Measurements from ENCODE around the gene CHAC1. TPM values are rescaled to one million over a fixed set of nuclear protein-coding genes. Genes with fewer than 3 reads are reported as not detected.

The CHAC1 gene
- total RNA-seq, 1 experiment from 2014 or later: 8.6 TPM

DNA sequence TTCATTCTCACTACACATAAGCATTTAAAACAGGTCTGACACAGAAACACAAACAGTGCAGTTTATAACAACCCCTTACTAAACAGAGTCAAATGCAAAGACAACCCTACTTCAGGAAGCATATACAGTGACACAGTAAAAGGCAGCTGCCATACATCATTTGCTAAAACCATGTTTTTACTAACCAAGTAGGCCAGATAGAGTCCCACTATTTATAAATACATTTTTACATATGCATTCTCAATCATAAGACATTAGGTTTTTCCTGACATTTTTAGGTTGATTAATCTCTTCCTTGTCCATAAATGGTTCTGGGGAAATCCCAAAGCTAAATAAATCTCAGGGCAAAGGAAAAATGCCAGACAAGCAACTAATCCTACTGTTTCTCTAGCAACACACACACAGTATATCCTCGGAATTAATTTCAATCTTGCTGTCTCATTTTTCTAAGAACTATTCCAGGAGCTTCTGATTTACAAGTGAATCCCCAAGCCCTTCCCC lies 39.0 kb downstream of the CHAC1 start:
- intact Hi-C loops (cut with micrococcal nuclease; ENCODE audit: unreplicated experiment): no loop called here
- peaks cover 7% of the 10 kb centered on the region for H3K36me3 ChIP-seq (ENCODE audit: low read depth)
- TF ChIP-seq EZH2 (IDR thresholded peaks at IDR 0.05; ENCODE audit: low read depth): no peak
- TF ChIP-seq, protein P1, sequence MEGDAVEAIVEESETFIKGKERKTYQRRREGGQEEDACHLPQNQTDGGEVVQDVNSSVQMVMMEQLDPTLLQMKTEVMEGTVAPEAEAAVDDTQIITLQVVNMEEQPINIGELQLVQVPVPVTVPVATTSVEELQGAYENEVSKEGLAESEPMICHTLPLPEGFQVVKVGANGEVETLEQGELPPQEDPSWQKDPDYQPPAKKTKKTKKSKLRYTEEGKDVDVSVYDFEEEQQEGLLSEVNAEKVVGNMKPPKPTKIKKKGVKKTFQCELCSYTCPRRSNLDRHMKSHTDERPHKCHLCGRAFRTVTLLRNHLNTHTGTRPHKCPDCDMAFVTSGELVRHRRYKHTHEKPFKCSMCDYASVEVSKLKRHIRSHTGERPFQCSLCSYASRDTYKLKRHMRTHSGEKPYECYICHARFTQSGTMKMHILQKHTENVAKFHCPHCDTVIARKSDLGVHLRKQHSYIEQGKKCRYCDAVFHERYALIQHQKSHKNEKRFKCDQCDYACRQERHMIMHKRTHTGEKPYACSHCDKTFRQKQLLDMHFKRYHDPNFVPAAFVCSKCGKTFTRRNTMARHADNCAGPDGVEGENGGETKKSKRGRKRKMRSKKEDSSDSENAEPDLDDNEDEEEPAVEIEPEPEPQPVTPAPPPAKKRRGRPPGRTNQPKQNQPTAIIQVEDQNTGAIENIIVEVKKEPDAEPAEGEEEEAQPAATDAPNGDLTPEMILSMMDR (conservative IDR thresholded peaks at IDR 0.05): no peak
- ChIA-PET POLR2A (ENCODE audit: unreplicated experiment) (interaction anchor here (0.5 to 0.6 kb wide), 2 partner anchors 17 to 46 kb away, joined by 5 to 30 read pairs; no protein-coding TSS in a partner anchor), CTCF (no interaction called here)
- H3K9me3 ChIP-seq (ENCODE audit: insufficient read depth, low read depth): no peaks in the 10 kb centered on the region
- H3K27ac ChIP-seq: no peak overlapping the region
- DNase-seq: no peak
- H3F3A ChIP-seq (ENCODE audit: insufficient read depth, low read depth): no peaks in the 10 kb centered on the region
- H3K4me1 ChIP-seq (replicated peaks; ENCODE audit: insufficient read depth): no peaks in the 10 kb centered on the region
- BruUV-seq (replicated peaks): no TSS peak
- H3K27me3 ChIP-seq (ENCODE audit: insufficient read depth, low read depth): no peaks in the 10 kb centered on the region
- H3K4me3 ChIP-seq: no peak overlapping the region
- H3K79me2 ChIP-seq (ENCODE audit: low read depth): no peaks in the 10 kb centered on the region
- H2AFZ ChIP-seq: no peak overlapping the region
- H3K4me2 ChIP-seq: no peak overlapping the region
- H3K9me2 ChIP-seq (ENCODE audit: insufficient read depth): no peaks in the 10 kb centered on the region
- H4K20me1 ChIP-seq (ENCODE audit: insufficient read depth): no peaks in the 10 kb centered on the region

DNA sequence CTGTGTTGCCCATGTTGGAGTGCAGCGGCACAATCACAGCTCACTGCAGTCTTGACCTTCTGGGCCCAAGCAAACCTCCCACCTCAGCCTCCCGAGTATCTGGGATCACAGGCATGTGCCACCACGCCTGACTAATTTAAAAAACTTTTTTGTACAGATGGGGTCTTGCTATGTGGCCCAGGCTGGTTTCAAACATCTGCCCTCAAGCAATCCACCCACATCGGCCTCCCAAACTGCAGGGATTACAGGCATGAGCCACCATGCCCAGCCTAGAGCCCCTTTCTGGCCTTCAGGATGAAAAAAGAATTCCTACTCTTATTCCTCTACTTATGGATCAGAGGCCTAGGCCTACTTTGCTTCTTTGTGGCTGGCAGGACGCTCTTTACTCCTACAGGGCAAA lies 39.6 kb downstream of the CHAC1 start:
- Histone ChIP-seq H3F3A (ENCODE audit: insufficient read depth, low read depth) (no peaks in the 10 kb centered on the region), H3K79me2 (ENCODE audit: low read depth) (no peaks in the 10 kb centered on the region), H3K27me3 (ENCODE audit: insufficient read depth, low read depth) (no peaks in the 10 kb centered on the region), H3K4me2 (no peak overlapping the region), H4K20me1 (ENCODE audit: insufficient read depth) (no peaks in the 10 kb centered on the region), H3K9me3 (ENCODE audit: insufficient read depth, low read depth) (no peaks in the 10 kb centered on the region), H3K36me3 (ENCODE audit: low read depth) (peaks cover 7% of the 10 kb centered on the region; the same call in 1 of the 2 replicates), H2AFZ (no peak overlapping the region), H3K4me3 (no peak overlapping the region), H3K27ac (no peak overlapping the region), H3K4me1 (replicated peaks; ENCODE audit: insufficient read depth) (no peaks in the 10 kb centered on the region), H3K9me2 (ENCODE audit: insufficient read depth) (no peaks in the 10 kb centered on the region)
- DNase-seq: no peak
- CTCF ChIA-PET: no interaction called here
- intact Hi-C loops (cut with micrococcal nuclease; ENCODE audit: unreplicated experiment): no loop called here
- POLR2A ChIA-PET (ENCODE audit: unreplicated experiment): interaction anchor here (0.5 kb wide), 1 partner anchor 47 kb away, joined by 30 read pairs; no protein-coding TSS in a partner anchor
- BruUV-seq (replicated peaks): no TSS peak
- TF ChIP-seq, protein P1 (conservative IDR thresholded peaks at IDR 0.05): no peak
- no peak for TF ChIP-seq EZH2 (IDR thresholded peaks at IDR 0.05; ENCODE audit: low read depth)

DNA sequence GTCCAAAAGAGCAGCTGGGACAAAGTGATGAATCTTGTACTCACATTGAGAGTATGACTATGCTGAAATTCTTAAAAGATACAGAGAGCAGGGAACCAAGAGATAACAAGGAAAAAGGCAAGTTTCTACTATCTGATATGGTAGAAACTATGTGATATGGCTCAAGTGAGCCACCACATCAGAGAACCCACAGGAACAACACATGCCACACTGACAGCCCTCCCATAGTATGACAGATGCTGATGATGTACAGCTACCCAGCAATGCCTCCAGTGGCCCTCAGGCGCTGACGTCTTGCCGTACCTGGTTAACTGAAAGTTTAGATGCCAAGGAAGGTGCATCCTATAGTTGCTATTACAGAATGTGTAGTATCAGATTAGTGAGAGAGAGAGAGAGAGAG lies 42.4 kb downstream of the CHAC1 start:
- no TSS peak for BruUV-seq (replicated peaks)
- CTCF ChIA-PET: no interaction called here

More for the DNA sequence above, 42.4 kb downstream of the CHAC1 start:
- Histone ChIP-seq H3K9me3 (ENCODE audit: insufficient read depth, low read depth) (no peaks in the 10 kb centered on the region), H3K9me2 (ENCODE audit: insufficient read depth) (no peaks in the 10 kb centered on the region), H3K27ac (no peak overlapping the region), H3F3A (ENCODE audit: insufficient read depth, low read depth) (peaks cover 12% of the 10 kb centered on the region), H3K4me1 (replicated peaks; ENCODE audit: insufficient read depth) (peaks cover 10% of the 10 kb centered on the region), H3K4me2 (no peak overlapping the region), H4K20me1 (ENCODE audit: insufficient read depth) (no peaks in the 10 kb centered on the region), H3K4me3 (no peak overlapping the region), H2AFZ (no peak overlapping the region), H3K79me2 (ENCODE audit: low read depth) (no peaks in the 10 kb centered on the region), H3K36me3 (ENCODE audit: low read depth) (peaks cover 4% of the 10 kb centered on the region; the same call in 1 of the 2 replicates), H3K27me3 (ENCODE audit: insufficient read depth, low read depth) (no peaks in the 10 kb centered on the region)
- POLR2A ChIA-PET (ENCODE audit: unreplicated experiment): no interaction called here
- no peak for TF ChIP-seq EZH2 (IDR thresholded peaks at IDR 0.05; ENCODE audit: low read depth)
- TF ChIP-seq, protein P1 (conservative IDR thresholded peaks at IDR 0.05): no peak
- intact Hi-C loops (cut with micrococcal nuclease; ENCODE audit: unreplicated experiment): no loop called here
- DNase-seq: no peak

Data from PC-9 (cell line).